Lower leg skin (tissue), 3 donors: ENCODE results near the gene OR52I2.

ENCODE experiments used
- CTCF ChIP-seq, 3 donors: fragments of 450-650 bp; IDR thresholded peaks; one replicate each; pipeline ENCODE4 v1.5.1; 2016; ENCODE audit warnings: antibody characterized with exemption in 3 of 3, mild to moderate bottlenecking in 3 of 3, moderate library complexity in 2 of 3
- POLR2A ChIP-seq, 2 donors: fragments of 450-650 bp; IDR thresholded peaks; one replicate each; pipeline ENCODE4 v1.6.1; 2016 to 2017; ENCODE audit warnings: antibody characterized with exemption in 2 of 2, mild to moderate bottlenecking in 1 of 2, moderate library complexity in 1 of 2

GRCh38 chr11:4641501-4641900, 60.0 kb downstream of the OR52I2 start:
- TF ChIP-seq POLR2A (IDR thresholded peaks at IDR 0.05) (no peak), CTCF (IDR thresholded peaks at IDR 0.05) (no peak)
